Osteoblast (primary cell): Measurements from ENCODE around the gene MAP6. TPM values are rescaled to one million over a fixed set of nuclear protein-coding genes. Genes with fewer than 3 reads are reported as not detected.

ENCODE experiments used
- DNase-seq: peaks from one replicate; pipeline ENCODE4 v3.0.0; 2011; ENCODE audit warnings: low spot score, mixed read lengths; ENCODE audit not compliant: insufficient read length; ENCODE audit errors: missing footprints
- H2AFZ ChIP-seq: 2 replicates; pipeline ENCODE4 v1.6.0; 2011; ENCODE audit warnings: mild to moderate bottlenecking, low read length
- H3K27ac ChIP-seq: 2 replicates; pipeline ENCODE4 v1.5.1; 2011; ENCODE audit warnings: mild to moderate bottlenecking, low read depth, low read length, moderate library complexity
- H3K27me3 ChIP-seq: 2 replicates; pipeline ENCODE4 v1.6.0; 2012; ENCODE audit warnings: mild to moderate bottlenecking, control low read depth, inconsistent platforms, low read length, moderate library complexity; ENCODE audit not compliant: insufficient read depth
- H3K36me3 ChIP-seq: 2 replicates; pipeline ENCODE4 v1.5.1; 2011; ENCODE audit warnings: mild to moderate bottlenecking, low read length, control low read depth, moderate library complexity; ENCODE audit not compliant: insufficient read depth
- H3K4me1 ChIP-seq: 2 replicates; pipeline ENCODE4 v1.5.1; 2011; ENCODE audit warnings: mild to moderate bottlenecking, low read length, control low read depth, moderate library complexity; ENCODE audit not compliant: insufficient read depth
- H3K4me2 ChIP-seq: 2 replicates; pipeline ENCODE4 v1.6.0; 2011; ENCODE audit warnings: mild to moderate bottlenecking, low read length; ENCODE audit not compliant: insufficient read depth
- H3K4me3 ChIP-seq: fragments of 200-600 bp; sonication (generic); 3 replicates; pipeline ENCODE4 v1.5.1; 2012; ENCODE audit warnings: mild to moderate bottlenecking, low read length, inconsistent platforms; ENCODE audit not compliant: insufficient read depth
- H3K79me2 ChIP-seq: 2 replicates; pipeline ENCODE4 v1.6.0; 2012; ENCODE audit warnings: mild to moderate bottlenecking, low read length, control low read depth, inconsistent platforms; ENCODE audit not compliant: insufficient read depth
- H3K9me3 ChIP-seq: 2 replicates; pipeline ENCODE4 v1.5.1; 2011; ENCODE audit warnings: low read depth, low read length, control low read depth
- H4K20me1 ChIP-seq: 2 replicates; pipeline ENCODE4 v1.6.0; 2012; ENCODE audit warnings: mild to moderate bottlenecking, low read length, control low read depth; ENCODE audit not compliant: insufficient read depth
- total RNA-seq: library from RNA; depleted of rRNA; stranded (reverse); fragments of >200 nt; gene quantifications from 2 replicates; pipeline ENCODE4 v1.2.3, GENCODE V29; 2012
- TF ChIP-seq, protein P1 (sequence below): IDR thresholded peaks from 2 replicates; pipeline ENCODE4 v1.5.1; 2011; ENCODE audit warnings: mild to moderate bottlenecking, low read depth, low read length, moderate library complexity; ENCODE audit errors: extremely low read depth

Gene MAP6
- total RNA-seq, 1 donor = 0.72 TPM

DNA sequence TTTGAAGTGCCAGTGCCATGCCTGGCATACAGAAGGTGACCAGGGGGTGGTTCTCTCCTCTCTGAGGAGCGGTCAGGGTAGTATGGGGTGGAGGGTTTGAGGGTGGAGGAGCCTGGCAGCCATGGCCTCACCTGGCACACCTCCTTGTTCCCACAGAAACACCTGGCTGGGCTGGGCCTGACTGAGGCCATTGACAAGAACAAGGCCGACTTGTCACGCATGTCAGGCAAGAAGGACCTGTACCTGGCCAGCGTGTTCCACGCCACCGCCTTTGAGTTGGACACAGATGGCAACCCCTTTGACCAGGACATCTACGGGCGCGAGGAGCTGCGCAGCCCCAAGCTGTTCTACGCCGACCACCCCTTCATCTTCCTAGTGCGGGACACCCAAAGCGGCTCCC lies 97.2 kb downstream of the MAP6 start:
- no peak overlapping the region for H3K4me3 ChIP-seq
- no peak overlapping the region for H3K27ac ChIP-seq
- peaks cover 54% of the 10 kb centered on the region for H3K79me2 ChIP-seq
- peak; percentile 34 for DNase-seq
- TF ChIP-seq, protein P1, sequence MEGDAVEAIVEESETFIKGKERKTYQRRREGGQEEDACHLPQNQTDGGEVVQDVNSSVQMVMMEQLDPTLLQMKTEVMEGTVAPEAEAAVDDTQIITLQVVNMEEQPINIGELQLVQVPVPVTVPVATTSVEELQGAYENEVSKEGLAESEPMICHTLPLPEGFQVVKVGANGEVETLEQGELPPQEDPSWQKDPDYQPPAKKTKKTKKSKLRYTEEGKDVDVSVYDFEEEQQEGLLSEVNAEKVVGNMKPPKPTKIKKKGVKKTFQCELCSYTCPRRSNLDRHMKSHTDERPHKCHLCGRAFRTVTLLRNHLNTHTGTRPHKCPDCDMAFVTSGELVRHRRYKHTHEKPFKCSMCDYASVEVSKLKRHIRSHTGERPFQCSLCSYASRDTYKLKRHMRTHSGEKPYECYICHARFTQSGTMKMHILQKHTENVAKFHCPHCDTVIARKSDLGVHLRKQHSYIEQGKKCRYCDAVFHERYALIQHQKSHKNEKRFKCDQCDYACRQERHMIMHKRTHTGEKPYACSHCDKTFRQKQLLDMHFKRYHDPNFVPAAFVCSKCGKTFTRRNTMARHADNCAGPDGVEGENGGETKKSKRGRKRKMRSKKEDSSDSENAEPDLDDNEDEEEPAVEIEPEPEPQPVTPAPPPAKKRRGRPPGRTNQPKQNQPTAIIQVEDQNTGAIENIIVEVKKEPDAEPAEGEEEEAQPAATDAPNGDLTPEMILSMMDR = no peak
- no peaks in the 10 kb centered on the region for H3K27me3 ChIP-seq
- no peak overlapping the region for H3K4me2 ChIP-seq
- peaks cover 17% of the 10 kb centered on the region for H3K4me1 ChIP-seq
- no peak overlapping the region for H2AFZ ChIP-seq
- peaks cover 70% of the 10 kb centered on the region for H4K20me1 ChIP-seq
- peaks cover 81% of the 10 kb centered on the region for H3K36me3 ChIP-seq
- H3K9me3 ChIP-seq = no peaks in the 10 kb centered on the region

DNA sequence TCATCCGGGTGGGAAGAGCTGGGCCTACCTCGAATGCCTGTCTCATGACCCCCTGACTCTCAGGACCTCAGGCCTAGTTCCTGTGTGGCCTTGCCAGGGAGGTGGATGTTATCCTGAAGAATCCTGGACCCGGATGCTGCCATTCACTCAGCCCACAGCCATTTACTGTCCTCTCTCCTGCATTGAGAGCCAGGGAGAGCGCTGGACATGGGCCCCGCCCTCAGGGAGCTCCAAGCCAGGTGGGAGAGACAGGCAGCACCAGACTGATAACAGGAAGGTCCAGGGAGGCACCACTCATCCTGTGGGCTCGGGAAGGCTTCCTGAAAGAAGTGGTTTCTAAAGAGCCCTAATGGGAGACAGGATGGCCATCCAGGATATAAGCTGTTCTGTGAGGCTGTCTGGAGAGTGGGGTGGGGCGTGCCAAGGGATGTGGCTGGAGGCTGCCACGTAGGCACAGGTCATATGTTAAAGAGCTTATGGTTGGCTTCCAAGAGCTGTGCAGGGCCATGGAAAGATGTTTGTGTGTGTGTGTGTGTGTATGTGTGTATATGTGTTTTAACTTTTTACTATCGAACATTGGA lies 98.2 kb downstream of the MAP6 start:
- Histone ChIP-seq H3K4me3 (no peak overlapping the region), H3K27me3 (no peaks in the 10 kb centered on the region), H4K20me1 (peaks cover 80% of the 10 kb centered on the region), H3K27ac (no peak overlapping the region), H3K79me2 (peaks cover 64% of the 10 kb centered on the region), H2AFZ (no peak overlapping the region), H3K36me3 (peaks cover 87% of the 10 kb centered on the region), H3K4me1 (peaks cover 20% of the 10 kb centered on the region), H3K4me2 (no peak overlapping the region), H3K9me3 (no peaks in the 10 kb centered on the region)
- TF ChIP-seq, protein P1 = no peak
- peak; percentile 37 for DNase-seq

DNA sequence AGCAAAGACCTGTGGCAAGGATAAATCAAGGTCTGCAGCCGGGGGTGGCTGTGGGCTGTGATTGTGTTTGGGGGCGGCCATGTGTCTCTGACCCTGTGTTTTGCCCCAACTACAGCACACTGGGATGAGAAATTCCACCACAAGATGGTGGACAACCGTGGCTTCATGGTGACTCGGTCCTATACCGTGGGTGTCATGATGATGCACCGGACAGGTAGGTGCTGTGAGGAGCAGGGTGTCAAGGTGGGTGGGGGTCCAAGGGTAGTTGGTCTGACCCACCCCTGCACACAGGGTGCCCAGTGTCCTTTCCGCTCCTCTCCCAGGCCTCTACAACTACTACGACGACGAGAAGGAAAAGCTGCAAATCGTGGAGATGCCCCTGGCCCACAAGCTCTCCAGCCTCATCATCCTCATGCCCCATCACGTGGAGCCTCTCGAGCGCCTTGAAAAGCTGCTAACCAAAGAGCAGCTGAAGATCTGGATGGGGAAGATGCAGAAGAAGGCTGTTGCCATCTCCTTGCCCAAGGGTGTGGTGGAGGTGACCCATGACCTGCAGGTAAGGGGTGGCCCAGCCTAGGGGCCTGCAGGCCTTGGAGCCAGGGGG lies 100.1 kb downstream of the MAP6 start:
- no peak for DNase-seq
- TF ChIP-seq, protein P1 = no peak

DNA sequence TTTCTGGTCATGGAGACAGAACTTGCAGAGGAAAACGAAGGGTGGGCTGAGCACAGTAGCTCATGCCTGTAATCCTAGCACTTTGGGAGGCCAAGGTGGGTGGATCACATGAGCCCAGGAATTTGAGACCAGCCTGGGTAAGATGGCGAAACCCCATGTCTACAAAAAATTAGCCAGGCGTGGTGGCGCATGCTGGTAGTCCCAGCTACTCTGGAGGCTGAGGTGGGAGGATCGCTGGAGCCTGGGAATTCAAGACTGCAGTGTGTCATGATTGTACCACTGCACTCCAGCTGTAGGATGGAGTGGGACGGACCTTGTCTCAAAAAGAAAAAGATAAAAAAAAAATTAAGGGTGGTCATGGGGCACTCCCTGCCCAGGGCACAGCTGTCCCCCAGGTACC lies 100.9 kb downstream of the MAP6 start:
- H2AFZ ChIP-seq = no peak overlapping the region
- H3K36me3 ChIP-seq = peaks cover 85% of the 10 kb centered on the region
- no peak overlapping the region for H3K4me3 ChIP-seq
- no peak for DNase-seq
- H3K79me2 ChIP-seq = peaks cover 91% of the 10 kb centered on the region
- H3K4me2 ChIP-seq = peak overlapping the region; percentile 46
- peaks cover 92% of the 10 kb centered on the region for H4K20me1 ChIP-seq
- peaks cover 38% of the 10 kb centered on the region for H3K4me1 ChIP-seq
- TF ChIP-seq, protein P1 = no peak
- peak overlapping the region; percentile 29 for H3K27ac ChIP-seq
- no peaks in the 10 kb centered on the region for H3K27me3 ChIP-seq
- no peaks in the 10 kb centered on the region for H3K9me3 ChIP-seq

More for the DNA sequence above, 100.1 kb downstream of the MAP6 start:
- no peak overlapping the region for H3K4me2 ChIP-seq
- H2AFZ ChIP-seq = no peak overlapping the region
- H3K79me2 ChIP-seq = peaks cover 83% of the 10 kb centered on the region
- peaks cover 93% of the 10 kb centered on the region for H4K20me1 ChIP-seq
- H3K4me3 ChIP-seq = no peak overlapping the region
- peaks cover 88% of the 10 kb centered on the region for H3K36me3 ChIP-seq
- H3K9me3 ChIP-seq = no peaks in the 10 kb centered on the region
- no peaks in the 10 kb centered on the region for H3K27me3 ChIP-seq
- peak overlapping the region; percentile 29 for H3K27ac ChIP-seq
- peaks cover 38% of the 10 kb centered on the region for H3K4me1 ChIP-seq
